ENCODE measurements around the gene HCAR3.

DNA sequence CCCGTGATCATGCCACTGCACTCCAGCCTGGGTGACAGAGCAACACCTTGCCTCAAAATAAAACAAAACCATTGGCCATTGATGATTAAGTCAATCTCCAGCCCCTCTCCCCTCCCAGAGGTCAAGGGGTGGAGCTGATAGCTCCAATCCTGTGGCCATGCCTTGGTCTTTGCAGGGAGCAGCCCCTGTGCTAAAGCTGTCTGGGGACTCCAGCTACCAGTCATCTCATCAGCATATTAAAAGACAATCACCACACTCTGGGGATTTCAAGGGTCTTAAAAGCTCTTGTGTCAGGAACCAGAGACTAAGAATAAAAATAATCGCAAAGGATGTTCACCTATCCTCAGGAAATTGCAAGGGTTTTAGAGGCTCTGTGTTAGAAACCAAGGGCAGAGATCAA is 44.1 kb downstream of the HCAR3 start:
- TF ChIP-seq, protein P1, sequence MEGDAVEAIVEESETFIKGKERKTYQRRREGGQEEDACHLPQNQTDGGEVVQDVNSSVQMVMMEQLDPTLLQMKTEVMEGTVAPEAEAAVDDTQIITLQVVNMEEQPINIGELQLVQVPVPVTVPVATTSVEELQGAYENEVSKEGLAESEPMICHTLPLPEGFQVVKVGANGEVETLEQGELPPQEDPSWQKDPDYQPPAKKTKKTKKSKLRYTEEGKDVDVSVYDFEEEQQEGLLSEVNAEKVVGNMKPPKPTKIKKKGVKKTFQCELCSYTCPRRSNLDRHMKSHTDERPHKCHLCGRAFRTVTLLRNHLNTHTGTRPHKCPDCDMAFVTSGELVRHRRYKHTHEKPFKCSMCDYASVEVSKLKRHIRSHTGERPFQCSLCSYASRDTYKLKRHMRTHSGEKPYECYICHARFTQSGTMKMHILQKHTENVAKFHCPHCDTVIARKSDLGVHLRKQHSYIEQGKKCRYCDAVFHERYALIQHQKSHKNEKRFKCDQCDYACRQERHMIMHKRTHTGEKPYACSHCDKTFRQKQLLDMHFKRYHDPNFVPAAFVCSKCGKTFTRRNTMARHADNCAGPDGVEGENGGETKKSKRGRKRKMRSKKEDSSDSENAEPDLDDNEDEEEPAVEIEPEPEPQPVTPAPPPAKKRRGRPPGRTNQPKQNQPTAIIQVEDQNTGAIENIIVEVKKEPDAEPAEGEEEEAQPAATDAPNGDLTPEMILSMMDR (IDR thresholded peaks at IDR 0.05): no peak
- TF ChIP-seq ZFX (IDR thresholded peaks at IDR 0.05; ENCODE audit: borderline replicate concordance): no peak
